PFSK-1 (cell line): Measurements from ENCODE around the gene DOCK1.

Experiments
- FOXP2 ChIP-seq: optimal IDR thresholded peaks from 2 replicates; pipeline ENCODE3; 2011; ENCODE audit warnings: borderline replicate concordance, control low read depth, inconsistent platforms; ENCODE audit not compliant: insufficient read depth; ENCODE audit errors: extremely low read length, extremely low read depth
- POLR2AphosphoS5 ChIP-seq: IDR thresholded peaks from 2 replicates; pipeline ENCODE4 v1.6.1; 2012; ENCODE audit warnings: low read depth, mild to moderate bottlenecking, control low read depth, low read length, moderate library complexity
- SIN3A ChIP-seq: IDR thresholded peaks from 2 replicates; pipeline ENCODE4 v1.6.1; 2012; ENCODE audit warnings: mild to moderate bottlenecking, low read length, moderate library complexity, borderline replicate concordance; ENCODE audit not compliant: insufficient read depth
- TAF1 ChIP-seq: IDR thresholded peaks from 2 replicates; pipeline ENCODE4 v1.6.1; 2012; ENCODE audit warnings: low read length, control low read depth, borderline replicate concordance; ENCODE audit not compliant: insufficient read depth
- TF ChIP-seq, protein P1 (sequence below), 2 experiments: IDR thresholded peaks; 2 replicates each; pipeline versions ENCODE4 v1.6.1 to v1.8.0; 2011 to 2012; ENCODE audit warnings: low read depth in 2 of 2, low read length in 2 of 2, control low read depth in 1 of 2, inconsistent platforms in 1 of 2, mild to moderate bottlenecking in 1 of 2, moderate library complexity in 1 of 2; ENCODE audit not compliant: insufficient read depth in 1 of 2

DNA sequence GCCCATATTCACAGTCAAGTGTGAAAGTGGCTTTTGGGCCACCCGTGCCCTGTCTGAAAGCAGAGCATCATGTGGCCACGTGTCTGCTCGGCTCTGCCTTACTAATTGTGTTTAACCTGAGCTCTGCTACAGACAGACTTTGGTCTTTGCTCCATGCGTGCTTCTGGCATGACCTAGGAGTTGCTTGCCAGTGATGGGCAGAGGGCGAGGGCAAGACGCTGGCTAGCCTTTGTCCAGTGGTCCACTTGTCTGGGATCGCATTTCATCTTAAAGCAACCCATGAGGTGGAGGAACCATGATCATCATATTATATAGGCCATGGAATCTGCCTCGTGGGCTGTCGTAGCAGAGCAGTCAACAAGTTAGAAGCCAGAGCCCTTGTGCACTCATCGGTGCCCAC is 414.5 kb downstream of the DOCK1 start:
- TF ChIP-seq, protein P1, sequence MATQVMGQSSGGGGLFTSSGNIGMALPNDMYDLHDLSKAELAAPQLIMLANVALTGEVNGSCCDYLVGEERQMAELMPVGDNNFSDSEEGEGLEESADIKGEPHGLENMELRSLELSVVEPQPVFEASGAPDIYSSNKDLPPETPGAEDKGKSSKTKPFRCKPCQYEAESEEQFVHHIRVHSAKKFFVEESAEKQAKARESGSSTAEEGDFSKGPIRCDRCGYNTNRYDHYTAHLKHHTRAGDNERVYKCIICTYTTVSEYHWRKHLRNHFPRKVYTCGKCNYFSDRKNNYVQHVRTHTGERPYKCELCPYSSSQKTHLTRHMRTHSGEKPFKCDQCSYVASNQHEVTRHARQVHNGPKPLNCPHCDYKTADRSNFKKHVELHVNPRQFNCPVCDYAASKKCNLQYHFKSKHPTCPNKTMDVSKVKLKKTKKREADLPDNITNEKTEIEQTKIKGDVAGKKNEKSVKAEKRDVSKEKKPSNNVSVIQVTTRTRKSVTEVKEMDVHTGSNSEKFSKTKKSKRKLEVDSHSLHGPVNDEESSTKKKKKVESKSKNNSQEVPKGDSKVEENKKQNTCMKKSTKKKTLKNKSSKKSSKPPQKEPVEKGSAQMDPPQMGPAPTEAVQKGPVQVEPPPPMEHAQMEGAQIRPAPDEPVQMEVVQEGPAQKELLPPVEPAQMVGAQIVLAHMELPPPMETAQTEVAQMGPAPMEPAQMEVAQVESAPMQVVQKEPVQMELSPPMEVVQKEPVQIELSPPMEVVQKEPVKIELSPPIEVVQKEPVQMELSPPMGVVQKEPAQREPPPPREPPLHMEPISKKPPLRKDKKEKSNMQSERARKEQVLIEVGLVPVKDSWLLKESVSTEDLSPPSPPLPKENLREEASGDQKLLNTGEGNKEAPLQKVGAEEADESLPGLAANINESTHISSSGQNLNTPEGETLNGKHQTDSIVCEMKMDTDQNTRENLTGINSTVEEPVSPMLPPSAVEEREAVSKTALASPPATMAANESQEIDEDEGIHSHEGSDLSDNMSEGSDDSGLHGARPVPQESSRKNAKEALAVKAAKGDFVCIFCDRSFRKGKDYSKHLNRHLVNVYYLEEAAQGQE (IDR thresholded peaks at IDR 0.05; ENCODE audit: insufficient read depth in 1 of 2, low read depth in 2 of 2, low read length in 2 of 2) = no peak
- TF ChIP-seq FOXP2 (no peak), POLR2AphosphoS5 (no peak), SIN3A (no peak), TAF1 (no peak)
